Measurements from ENCODE around the gene EYA2.

The EYA2 gene

GRCh38 chr20:46987001-46987400, 92.4 kb downstream of the EYA2 start:
- Histone ChIP-seq H3K27me3 (replicated peaks; ENCODE audit: control insufficient read depth, insufficient read depth, low read length, poor library complexity, severe bottlenecking) (no peaks in the 10 kb centered on the region), H3K36me3 (ENCODE audit: control insufficient read depth, insufficient read depth, low read length) (no peaks in the 10 kb centered on the region), H3K4me3 (ENCODE audit: insufficient read depth, low read depth, low read length, poor library complexity, severe bottlenecking) (no peak overlapping the region), H3K9me3 (ENCODE audit: control insufficient read depth, low read length) (no peaks in the 10 kb centered on the region), H3K27ac (ENCODE audit: insufficient read depth, low read length, poor library complexity, severe bottlenecking) (no peak overlapping the region), H3K4me1 (ENCODE audit: control insufficient read depth, insufficient read depth, low read length, poor library complexity, severe bottlenecking) (no peaks in the 10 kb centered on the region)
- no peak for DNase-seq

GRCh38 chr20:46990017-46990595, 95.5 kb downstream of the EYA2 start:
- H3K4me1 ChIP-seq (ENCODE audit: control insufficient read depth, insufficient read depth, low read length, poor library complexity, severe bottlenecking): no peaks in the 10 kb centered on the region
- H3K9me3 ChIP-seq (ENCODE audit: control insufficient read depth, low read length): no peaks in the 10 kb centered on the region
- DNase-seq: no peak
- H3K27ac ChIP-seq (ENCODE audit: insufficient read depth, low read length, poor library complexity, severe bottlenecking): no peak overlapping the region
- no peak overlapping the region for H3K4me3 ChIP-seq (ENCODE audit: insufficient read depth, low read depth, low read length, poor library complexity, severe bottlenecking)
- no peaks in the 10 kb centered on the region for H3K36me3 ChIP-seq (ENCODE audit: control insufficient read depth, insufficient read depth, low read length)
- H3K27me3 ChIP-seq (replicated peaks; ENCODE audit: control insufficient read depth, insufficient read depth, low read length, poor library complexity, severe bottlenecking): no peaks in the 10 kb centered on the region

- Histone ChIP-seq H3K9me3 (ENCODE audit: control insufficient read depth, low read length) (no peaks in the 10 kb centered on the region), H3K36me3 (ENCODE audit: control insufficient read depth, insufficient read depth, low read length) (no peaks in the 10 kb centered on the region), H3K27ac (ENCODE audit: insufficient read depth, low read length, poor library complexity, severe bottlenecking) (no peak overlapping the region), H3K4me1 (ENCODE audit: control insufficient read depth, insufficient read depth, low read length, poor library complexity, severe bottlenecking) (no peaks in the 10 kb centered on the region), H3K27me3 (replicated peaks; ENCODE audit: control insufficient read depth, insufficient read depth, low read length, poor library complexity, severe bottlenecking) (no peaks in the 10 kb centered on the region), H3K4me3 (ENCODE audit: insufficient read depth, low read depth, low read length, poor library complexity, severe bottlenecking) (no peak overlapping the region)
- DNase-seq: no peak
Observed at GRCh38 chr20:46990596-46991104, 96.0 kb downstream of the EYA2 start.

DNA sequence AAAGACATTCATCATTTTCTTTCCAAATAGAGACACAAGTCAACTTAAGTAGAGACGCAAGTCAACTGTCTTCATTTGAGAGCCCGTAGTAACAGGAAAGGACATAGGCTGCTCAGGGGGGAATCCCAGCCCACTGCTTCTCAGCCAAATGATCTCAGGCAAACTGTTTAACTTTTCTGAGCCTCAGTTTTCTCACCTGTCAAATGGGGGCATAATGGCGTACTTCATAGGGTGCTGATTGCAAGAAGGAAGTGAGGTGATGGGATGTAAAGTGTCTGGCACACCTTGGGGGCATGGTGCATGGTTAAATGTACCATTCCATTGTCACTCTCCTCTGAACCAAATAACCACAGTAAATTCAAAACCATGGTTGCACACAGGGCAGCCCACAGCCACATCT, 96.5 kb downstream of the EYA2 start:
- Histone ChIP-seq H3K4me1 (ENCODE audit: control insufficient read depth, insufficient read depth, low read length, poor library complexity, severe bottlenecking) (no peaks in the 10 kb centered on the region), H3K9me3 (ENCODE audit: control insufficient read depth, low read length) (no peaks in the 10 kb centered on the region), H3K27ac (ENCODE audit: insufficient read depth, low read length, poor library complexity, severe bottlenecking) (no peak overlapping the region), H3K4me3 (ENCODE audit: insufficient read depth, low read depth, low read length, poor library complexity, severe bottlenecking) (no peak overlapping the region), H3K27me3 (replicated peaks; ENCODE audit: control insufficient read depth, insufficient read depth, low read length, poor library complexity, severe bottlenecking) (no peaks in the 10 kb centered on the region), H3K36me3 (ENCODE audit: control insufficient read depth, insufficient read depth, low read length) (no peaks in the 10 kb centered on the region)
- DNase-seq: no peak

- H3K9me3 ChIP-seq (ENCODE audit: control insufficient read depth, low read length): no peaks in the 10 kb centered on the region
- no peak overlapping the region for H3K27ac ChIP-seq (ENCODE audit: insufficient read depth, low read length, poor library complexity, severe bottlenecking)
- no peaks in the 10 kb centered on the region for H3K4me1 ChIP-seq (ENCODE audit: control insufficient read depth, insufficient read depth, low read length, poor library complexity, severe bottlenecking)
- H3K36me3 ChIP-seq (ENCODE audit: control insufficient read depth, insufficient read depth, low read length): no peaks in the 10 kb centered on the region
- H3K27me3 ChIP-seq (replicated peaks; ENCODE audit: control insufficient read depth, insufficient read depth, low read length, poor library complexity, severe bottlenecking): no peaks in the 10 kb centered on the region
- DNase-seq: no peak
- H3K4me3 ChIP-seq (ENCODE audit: insufficient read depth, low read depth, low read length, poor library complexity, severe bottlenecking): no peak overlapping the region
Observed at GRCh38 chr20:46991880-46992639, 97.4 kb downstream of the EYA2 start.

GRCh38 chr20:46992640-46993035, 98.0 kb downstream of the EYA2 start:
- DNase-seq: no peak
- no peak overlapping the region for H3K27ac ChIP-seq (ENCODE audit: insufficient read depth, low read length, poor library complexity, severe bottlenecking)
- H3K9me3 ChIP-seq (ENCODE audit: control insufficient read depth, low read length): no peaks in the 10 kb centered on the region
- H3K4me1 ChIP-seq (ENCODE audit: control insufficient read depth, insufficient read depth, low read length, poor library complexity, severe bottlenecking): no peaks in the 10 kb centered on the region
- H3K4me3 ChIP-seq (ENCODE audit: insufficient read depth, low read depth, low read length, poor library complexity, severe bottlenecking): no peak overlapping the region
- no peaks in the 10 kb centered on the region for H3K36me3 ChIP-seq (ENCODE audit: control insufficient read depth, insufficient read depth, low read length)
- H3K27me3 ChIP-seq (replicated peaks; ENCODE audit: control insufficient read depth, insufficient read depth, low read length, poor library complexity, severe bottlenecking): no peaks in the 10 kb centered on the region

DNA sequence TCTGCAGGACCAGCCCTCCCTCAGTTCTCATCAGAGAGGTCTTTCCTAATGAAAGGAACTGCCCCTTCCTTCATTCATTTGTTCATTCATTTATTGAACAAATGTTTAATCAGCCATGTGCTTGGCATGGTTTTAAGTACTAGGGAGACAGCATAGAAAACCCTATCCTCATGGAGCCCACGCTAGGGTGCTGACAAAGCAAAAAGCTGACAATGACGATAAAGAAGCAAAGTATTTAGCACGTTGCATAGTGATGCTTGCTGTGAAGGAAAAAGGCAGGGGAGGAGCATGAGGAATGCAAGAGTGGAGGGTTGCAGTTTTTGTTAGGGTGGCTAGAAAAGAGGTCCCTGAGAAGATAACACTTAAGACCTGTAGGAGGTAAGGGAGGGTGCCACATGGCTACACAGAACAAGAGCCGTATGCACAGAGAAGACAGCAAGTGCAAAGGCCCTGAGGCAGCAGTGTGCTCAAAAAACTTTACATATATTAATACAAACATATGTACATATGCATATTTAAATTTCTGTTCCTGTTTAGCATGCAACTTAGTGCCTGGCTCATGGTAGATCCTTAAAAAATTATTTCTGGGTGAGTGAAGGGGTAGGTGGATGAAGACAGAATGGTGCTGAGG, 98.9 kb downstream of the EYA2 start:
- Histone ChIP-seq H3K9me3 (ENCODE audit: control insufficient read depth, low read length) (no peaks in the 10 kb centered on the region), H3K27me3 (replicated peaks; ENCODE audit: control insufficient read depth, insufficient read depth, low read length, poor library complexity, severe bottlenecking) (no peaks in the 10 kb centered on the region), H3K4me3 (ENCODE audit: insufficient read depth, low read depth, low read length, poor library complexity, severe bottlenecking) (no peak overlapping the region), H3K27ac (ENCODE audit: insufficient read depth, low read length, poor library complexity, severe bottlenecking) (no peak overlapping the region), H3K36me3 (ENCODE audit: control insufficient read depth, insufficient read depth, low read length) (no peaks in the 10 kb centered on the region), H3K4me1 (ENCODE audit: control insufficient read depth, insufficient read depth, low read length, poor library complexity, severe bottlenecking) (no peaks in the 10 kb centered on the region)
- no peak for DNase-seq

DNA sequence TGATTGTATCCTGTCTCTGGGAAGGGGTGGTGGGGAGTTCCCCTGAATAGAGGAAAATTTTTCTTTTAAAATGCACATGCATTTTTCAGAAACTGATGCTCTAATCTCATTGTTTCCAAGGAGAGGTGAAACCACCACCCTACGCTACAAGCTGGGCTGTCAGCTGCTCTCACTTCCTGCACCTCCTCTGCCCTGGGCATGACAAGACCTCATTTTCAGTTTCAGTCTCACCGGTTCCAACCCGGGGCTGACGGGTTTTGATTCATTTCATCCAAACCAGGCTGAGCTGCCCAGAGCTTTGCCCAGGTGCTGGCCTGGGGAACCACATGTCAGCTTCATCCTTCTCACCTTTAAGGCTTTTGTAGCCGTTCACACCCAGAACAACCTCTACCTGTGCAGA, 99.7 kb downstream of the EYA2 start:
- Histone ChIP-seq H3K27me3 (replicated peaks; ENCODE audit: control insufficient read depth, insufficient read depth, low read length, poor library complexity, severe bottlenecking) (no peaks in the 10 kb centered on the region), H3K9me3 (ENCODE audit: control insufficient read depth, low read length) (no peaks in the 10 kb centered on the region), H3K27ac (ENCODE audit: insufficient read depth, low read length, poor library complexity, severe bottlenecking) (peak overlapping the region; percentile 3), H3K36me3 (ENCODE audit: control insufficient read depth, insufficient read depth, low read length) (no peaks in the 10 kb centered on the region), H3K4me3 (ENCODE audit: insufficient read depth, low read depth, low read length, poor library complexity, severe bottlenecking) (no peak overlapping the region), H3K4me1 (ENCODE audit: control insufficient read depth, insufficient read depth, low read length, poor library complexity, severe bottlenecking) (no peaks in the 10 kb centered on the region)
- peak in 1 of 3 donors; percentile 4 for DNase-seq

DNA sequence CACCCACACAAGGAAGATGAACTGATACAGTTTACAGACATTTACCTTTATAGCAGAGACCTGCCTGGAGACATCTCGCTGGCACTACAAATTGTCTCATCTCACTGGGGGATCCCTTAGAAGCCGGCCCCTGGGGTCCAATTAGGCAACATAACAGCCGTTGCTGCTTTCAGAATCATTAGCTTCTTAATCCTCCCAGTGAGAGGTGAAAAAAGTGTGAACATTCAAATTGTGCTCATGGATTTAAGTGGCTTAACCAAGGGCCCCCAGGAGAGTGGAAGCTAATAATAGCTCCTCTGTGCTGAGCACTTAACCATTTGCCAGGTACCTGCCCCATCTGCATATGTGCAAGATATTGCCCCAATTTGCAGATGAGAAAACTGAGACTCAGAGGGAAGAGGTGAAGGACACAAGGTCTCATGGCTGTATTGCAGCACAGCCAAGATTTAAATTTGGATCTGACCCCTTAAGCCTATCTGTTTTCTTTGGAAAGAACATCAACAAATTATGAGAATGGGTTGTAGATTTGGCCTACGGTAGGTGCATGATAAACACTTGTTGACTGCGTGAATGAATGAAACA, 101.0 kb downstream of the EYA2 start:
- Histone ChIP-seq H3K27me3 (replicated peaks; ENCODE audit: control insufficient read depth, insufficient read depth, low read length, poor library complexity, severe bottlenecking) (no peaks in the 10 kb centered on the region), H3K27ac (ENCODE audit: insufficient read depth, low read length, poor library complexity, severe bottlenecking) (no peak overlapping the region), H3K36me3 (ENCODE audit: control insufficient read depth, insufficient read depth, low read length) (no peaks in the 10 kb centered on the region), H3K4me1 (ENCODE audit: control insufficient read depth, insufficient read depth, low read length, poor library complexity, severe bottlenecking) (no peaks in the 10 kb centered on the region), H3K4me3 (ENCODE audit: insufficient read depth, low read depth, low read length, poor library complexity, severe bottlenecking) (no peak overlapping the region), H3K9me3 (ENCODE audit: control insufficient read depth, low read length) (no peaks in the 10 kb centered on the region)
- DNase-seq: no peak

- no peaks in the 10 kb centered on the region for H3K36me3 ChIP-seq (ENCODE audit: control insufficient read depth, insufficient read depth, low read length)
- DNase-seq: no peak
- no peak overlapping the region for H3K27ac ChIP-seq (ENCODE audit: insufficient read depth, low read length, poor library complexity, severe bottlenecking)
- no peaks in the 10 kb centered on the region for H3K27me3 ChIP-seq (replicated peaks; ENCODE audit: control insufficient read depth, insufficient read depth, low read length, poor library complexity, severe bottlenecking)
- H3K4me3 ChIP-seq (ENCODE audit: insufficient read depth, low read depth, low read length, poor library complexity, severe bottlenecking): no peak overlapping the region
- no peaks in the 10 kb centered on the region for H3K9me3 ChIP-seq (ENCODE audit: control insufficient read depth, low read length)
- H3K4me1 ChIP-seq (ENCODE audit: control insufficient read depth, insufficient read depth, low read length, poor library complexity, severe bottlenecking): no peaks in the 10 kb centered on the region
Observed at GRCh38 chr20:46997187-46997586, 102.5 kb downstream of the EYA2 start.

Data from effector memory CD4-positive, alpha-beta T cell (primary cell).